Brain pericyte (primary cell): ENCODE measurements around the gene ELMOD3.
"Not testable (repeated sequence)": the region's sequence is repeated elsewhere in the genome, so short reads cannot be mapped to it uniquely, and the experiment has no call there.

Experiments
- DNase-seq: peaks from one replicate; pipeline ENCODE4 v3.0.0-alpha.2; 2012; ENCODE audit warnings: low read depth, low spot score

ELMOD3 gene

DNA sequence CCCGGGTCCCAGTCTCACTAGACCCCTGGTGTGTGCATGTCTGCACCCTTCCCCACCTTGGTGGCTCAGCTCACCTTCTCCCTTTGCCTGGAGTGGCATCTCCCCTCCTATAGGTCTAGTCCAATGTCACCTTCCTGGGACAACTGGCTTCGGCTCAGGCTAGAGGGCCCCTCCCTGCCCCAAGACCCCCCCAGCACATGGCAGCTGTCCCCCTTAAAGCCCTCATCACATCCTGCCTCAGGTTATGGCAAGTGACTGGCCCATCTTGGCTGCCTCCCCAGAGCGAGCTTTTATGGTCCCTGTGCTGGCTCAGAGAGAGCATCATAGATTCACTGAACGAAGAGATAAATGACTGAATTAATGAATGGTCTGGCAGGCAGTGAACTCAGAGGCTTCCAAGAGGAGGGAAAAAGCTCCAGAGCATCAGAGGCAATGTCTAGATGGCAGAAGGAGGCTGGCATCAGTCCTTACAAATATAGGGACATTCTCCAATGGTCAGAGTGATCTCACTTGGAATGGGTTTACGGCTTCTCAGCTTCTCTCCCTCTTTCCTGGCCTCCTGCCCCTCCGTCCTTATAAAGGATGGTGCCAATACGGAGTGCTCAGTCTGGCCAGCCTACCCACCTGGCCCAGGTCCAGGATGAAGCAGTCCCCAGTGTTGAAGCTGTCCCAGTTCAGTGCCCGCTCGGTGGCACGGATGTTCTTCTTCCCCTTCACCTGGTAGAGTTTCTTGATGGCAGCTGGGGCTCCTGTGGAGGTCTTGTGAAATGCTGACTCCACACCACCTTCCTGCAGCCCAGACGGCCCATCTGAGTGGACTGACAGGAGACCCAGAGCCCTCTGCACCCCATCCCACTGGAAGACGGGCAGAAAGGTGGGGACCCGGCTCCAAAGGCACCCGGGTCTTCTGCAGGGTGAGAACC, 46.2 kb downstream of the ELMOD3 start:
- DNase-seq, result no peak

DNA sequence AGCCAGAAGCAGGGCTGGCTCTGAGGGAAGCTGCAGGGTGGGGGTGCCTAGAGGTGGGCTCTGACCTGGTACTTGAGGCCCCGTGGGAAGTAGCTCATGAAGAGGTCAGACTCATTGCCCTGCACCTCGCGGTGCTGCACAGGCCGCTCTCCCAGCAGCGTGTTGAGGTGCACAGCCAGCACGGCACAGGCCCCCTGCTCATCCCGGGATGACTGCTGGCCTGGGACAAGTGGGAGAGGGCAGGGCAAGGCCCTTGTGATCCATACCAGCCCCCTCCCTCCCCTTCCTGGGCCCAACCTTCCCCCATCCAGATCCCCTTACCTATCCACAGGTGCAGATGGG, 46.9 kb downstream of the ELMOD3 start:
- no peak for DNase-seq

GRCh38 chr2:85401844-85402243, 47.3 kb downstream of the ELMOD3 start:
- no peak for DNase-seq

DNA sequence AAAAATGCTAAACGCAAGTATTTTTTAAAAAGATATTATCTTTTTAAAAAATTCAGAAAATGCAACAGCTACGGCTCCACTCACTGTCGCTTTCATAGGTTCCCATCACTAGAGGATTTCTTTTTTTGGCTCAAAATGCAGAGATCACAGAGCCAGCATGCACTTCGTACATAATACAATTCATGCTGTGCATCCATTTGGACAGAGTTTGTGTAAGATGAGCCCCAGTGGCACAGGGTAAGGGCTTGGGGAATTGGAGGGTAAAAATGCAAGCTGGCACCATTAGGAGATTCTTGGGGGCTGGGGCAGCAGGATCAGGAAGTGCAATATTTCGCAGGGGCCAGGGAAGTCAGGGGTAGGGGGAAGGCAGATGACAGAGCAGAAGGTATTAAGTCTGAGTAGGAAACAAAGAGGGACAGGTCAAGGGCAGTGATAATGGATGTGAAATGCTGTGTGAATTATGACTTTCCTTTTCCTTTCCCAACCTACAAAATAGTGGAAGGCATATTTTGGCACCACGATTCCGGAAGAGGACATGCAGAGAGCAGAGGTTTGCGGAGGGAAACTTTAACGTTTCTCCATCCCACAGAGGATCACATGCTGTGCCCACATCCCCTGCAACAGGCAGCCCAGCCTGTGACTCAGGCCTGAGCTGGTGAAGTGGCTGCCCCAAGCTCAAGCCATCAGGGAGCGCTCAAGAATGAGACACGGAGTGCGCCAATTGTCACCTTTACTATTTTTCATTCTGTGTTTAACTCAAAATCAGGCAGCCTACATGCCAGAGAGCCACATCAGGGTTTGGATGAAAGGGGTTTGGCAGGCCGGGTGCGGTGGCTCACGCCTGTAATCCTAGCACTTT, 50.9 kb downstream of the ELMOD3 start:
- DNase-seq, result peak; percentile 64

- no peak for DNase-seq
These were observed 55.4 kb downstream of the ELMOD3 start, which contains the start of gene CAPG for GRCh38 chr2:85409845-85410583. Gene CAPG, minus strand, starts transcription at chr2:85410366. Its CDS starts 8,221 bp downstream, at chr2:85402145.

DNA sequence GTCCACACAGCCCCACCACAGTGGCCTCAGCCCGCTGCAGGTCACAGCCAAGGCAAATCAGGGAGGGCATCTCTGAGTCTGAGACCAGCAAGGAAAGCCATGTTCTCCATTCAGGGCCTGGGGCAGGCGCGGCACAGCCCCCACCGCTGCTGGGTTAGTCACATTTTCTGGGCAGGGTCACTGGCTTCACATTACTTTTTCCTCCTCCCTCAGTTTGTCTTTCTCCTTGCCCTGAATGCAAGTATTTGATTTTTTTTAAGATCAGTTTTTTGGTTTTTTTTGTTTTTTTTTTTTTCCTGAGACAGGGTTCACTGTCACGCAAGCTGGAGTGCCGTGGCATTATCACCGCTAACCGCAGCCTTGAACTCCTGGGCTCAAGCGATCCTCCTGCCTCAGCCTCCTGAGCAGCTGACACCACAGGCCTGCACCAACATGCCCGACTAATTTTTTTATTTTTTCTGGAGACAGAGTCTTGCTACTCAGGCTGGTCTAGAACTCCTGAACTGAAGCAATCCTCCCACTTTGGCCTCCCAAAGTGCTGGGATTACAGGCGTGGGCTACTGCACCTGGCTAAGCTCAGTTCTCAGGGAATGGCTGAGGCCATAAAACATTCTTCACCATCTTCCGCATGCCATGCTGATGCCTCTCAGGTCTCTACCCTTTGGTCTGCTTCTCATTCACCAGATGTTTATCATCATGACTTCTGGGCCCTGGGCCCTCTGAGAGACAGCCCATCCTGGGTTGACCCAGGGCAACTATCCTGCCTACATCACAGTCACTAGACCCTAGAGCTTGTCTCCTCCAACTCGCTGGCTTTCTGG, 56.2 kb downstream of the ELMOD3 start:
- no peak for DNase-seq

- DNase-seq, result no peak
These were observed 56.8 kb downstream of the ELMOD3 start for GRCh38 chr2:85411405-85411748.

DNA sequence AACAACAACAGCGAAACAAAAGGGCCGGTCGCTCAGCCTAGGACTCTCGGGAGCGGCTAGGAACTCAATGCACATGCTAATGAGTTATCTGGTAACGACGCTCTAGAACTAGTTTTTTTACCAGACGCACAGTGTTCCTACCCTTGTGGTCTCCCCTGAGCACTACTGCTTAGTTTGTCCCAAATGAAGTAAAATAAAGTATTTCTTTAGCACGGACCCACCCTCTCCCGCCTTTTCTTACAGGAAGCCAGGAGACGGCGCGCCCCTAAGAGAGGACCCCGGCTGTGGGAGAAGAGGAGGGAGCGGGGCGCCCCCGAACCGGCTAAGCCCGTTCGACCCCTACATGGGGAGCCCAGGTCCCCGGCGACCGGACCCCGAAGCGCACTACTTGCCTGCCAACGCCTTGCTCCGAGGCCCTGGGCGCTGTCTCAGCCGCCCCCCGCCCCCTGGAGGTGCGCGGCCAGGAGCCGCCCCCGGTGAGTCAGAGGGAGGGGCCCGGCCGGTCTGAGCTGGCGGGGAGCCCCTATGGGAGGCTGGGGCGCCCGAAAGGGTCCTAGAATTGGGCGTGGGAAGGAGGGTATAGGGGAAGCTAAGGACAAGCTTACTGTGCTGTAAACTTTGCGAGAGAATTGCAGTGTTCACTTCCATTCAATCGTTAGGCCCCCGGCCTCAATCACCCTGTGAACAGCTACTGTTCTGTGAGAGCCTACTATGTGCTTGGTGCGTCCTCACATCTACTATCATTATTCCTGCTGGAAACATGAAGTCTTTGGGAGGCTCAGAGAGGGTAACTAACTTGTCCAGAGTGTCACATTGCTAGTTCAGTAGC, 59.2 kb downstream of the ELMOD3 start:
- DNase-seq, result no peak

DNA sequence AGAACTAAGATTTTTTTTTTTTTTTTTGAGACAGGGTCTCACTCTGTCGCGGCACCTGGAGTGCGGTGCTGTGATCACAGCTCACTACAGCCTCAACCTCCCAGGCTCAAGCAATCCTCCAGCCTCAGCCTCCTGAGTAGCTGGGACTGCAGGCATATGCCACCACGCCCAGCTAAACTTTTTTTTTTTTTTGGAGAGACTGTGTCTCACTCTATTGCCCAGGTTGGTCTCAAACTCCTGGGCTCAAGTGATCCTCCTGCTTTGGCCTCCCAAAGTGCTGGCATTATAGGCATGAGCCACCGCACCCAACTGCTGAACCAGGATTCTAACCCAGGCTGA, 59.8 kb downstream of the ELMOD3 start:
- not testable (repeated sequence) for DNase-seq

GRCh38 chr2:85414761-85415553, 60.4 kb downstream of the ELMOD3 start:
- DNase-seq, result no peak

DNA sequence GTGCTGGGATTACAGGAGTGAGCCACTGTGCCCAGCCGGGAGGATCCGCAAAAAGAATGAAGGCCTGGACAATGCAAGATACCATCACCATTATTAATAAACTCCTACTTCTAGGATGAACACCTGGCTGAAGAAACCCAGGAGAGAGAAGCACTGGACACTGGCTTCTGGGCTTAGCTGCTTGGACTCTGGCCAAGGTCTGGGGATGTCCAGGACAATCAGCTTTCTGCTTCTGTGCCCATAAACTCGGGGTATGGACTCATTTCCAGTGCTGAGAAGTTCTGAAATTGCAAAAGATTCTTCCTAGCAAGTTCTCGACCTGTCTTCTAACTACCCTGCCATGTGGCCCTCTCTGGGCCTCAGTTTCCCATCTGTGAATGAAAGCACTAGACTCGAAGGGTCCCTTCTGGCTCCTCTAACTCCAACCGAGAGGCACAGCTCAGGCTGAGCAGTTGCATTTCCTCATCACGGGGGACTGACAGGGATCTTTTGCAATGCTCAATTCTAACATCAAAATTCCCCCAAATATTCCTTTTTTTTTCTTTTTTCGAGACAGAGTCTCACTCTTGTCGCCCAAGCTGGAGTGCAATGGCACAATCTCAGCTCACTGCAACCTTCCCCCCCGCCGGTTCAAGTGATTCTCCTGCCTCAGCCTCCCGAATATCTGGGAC, 61.5 kb downstream of the ELMOD3 start:
- DNase-seq, result no peak

GRCh38 chr2:85418132-85419008, 63.8 kb downstream of the ELMOD3 start, which contains the start of gene SH2D6:
Gene SH2D6, plus strand, starts transcription at chr2:85418714. Its CDS starts 10,752 bp downstream, at chr2:85429466.
- DNase-seq, result no peak

- DNase-seq, result no peak
These were observed 64.6 kb downstream of the ELMOD3 start for GRCh38 chr2:85419009-85419675.

DNA sequence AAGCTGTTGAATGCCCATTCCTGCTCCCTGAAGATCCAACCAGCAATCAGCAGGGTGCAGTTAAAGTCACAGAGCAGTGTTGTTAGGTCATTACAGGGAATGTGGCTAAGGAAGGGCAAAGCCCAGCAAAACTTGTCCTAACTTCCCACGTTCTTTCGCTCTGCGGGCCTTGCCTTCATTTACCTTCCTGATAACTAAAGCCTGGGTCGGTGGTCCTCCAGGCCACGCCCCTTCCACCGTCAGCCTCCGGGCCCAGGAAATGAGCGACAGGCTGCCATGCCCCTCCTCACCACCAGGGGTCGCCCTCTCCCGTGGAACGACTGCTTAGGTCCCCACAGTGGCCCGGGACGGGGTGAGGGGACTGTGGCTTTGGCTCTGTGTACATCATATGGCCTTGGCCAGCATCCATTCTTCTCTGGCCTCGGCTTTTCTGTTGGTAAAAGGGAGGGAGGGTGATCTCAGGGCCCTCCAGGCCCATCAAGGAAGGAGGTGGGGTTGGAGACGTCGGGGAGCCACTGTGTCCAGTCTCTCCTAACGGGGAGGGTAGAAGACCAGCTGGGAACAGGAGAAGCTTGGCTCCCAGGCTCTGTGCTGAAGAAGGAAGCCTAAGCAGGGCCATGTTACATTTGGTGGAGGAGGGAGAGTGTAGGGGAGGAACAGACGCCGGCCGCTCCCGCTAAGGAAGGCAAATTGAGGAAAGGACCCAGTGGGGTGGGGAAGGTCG, 66.1 kb downstream of the ELMOD3 start:
- DNase-seq, result peak; percentile 63

GRCh38 chr2:85421260-85422071, 66.9 kb downstream of the ELMOD3 start:
- no peak for DNase-seq

GRCh38 chr2:85422072-85422457, 67.5 kb downstream of the ELMOD3 start:
- DNase-seq, result no peak
